WTC11 (cell line): ENCODE results near the gene ARG2.

ENCODE experiments used
- TF ChIP-seq, protein P1 (sequence below): fragments of 200-600 bp; IDR thresholded peaks from 2 replicates; pipeline ENCODE4 v1.8.0; 2022; ENCODE audit warnings: antibody characterized with exemption
- TF ChIP-seq, protein P2 (sequence below): sonication (generic); formaldehyde crosslinking; IDR thresholded peaks from 2 replicates; pipeline ENCODE4 v1.8.1; 2023; ENCODE audit warnings: mild to moderate bottlenecking, missing genetic modification reagents, borderline replicate concordance

DNA sequence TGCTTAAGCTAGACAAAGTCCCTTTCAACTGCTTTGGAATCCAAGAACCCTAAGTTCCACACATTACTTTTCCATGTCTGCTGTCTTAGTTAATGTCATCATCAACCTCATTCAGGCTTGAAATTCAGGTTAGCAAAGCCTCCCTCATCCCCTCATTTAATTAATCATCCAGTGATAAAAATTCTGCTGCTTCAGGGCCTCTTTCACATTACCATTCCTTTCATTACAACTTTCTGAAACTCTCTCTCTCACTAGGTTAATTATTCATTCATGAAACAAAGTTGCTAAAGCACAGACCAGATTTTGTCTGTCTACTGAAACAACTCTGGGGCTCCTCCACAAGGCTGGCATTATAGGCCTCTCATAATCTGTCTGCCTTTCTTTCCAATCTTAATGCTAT lies 64.1 kb downstream of the ARG2 start:
- TF ChIP-seq, protein P1, sequence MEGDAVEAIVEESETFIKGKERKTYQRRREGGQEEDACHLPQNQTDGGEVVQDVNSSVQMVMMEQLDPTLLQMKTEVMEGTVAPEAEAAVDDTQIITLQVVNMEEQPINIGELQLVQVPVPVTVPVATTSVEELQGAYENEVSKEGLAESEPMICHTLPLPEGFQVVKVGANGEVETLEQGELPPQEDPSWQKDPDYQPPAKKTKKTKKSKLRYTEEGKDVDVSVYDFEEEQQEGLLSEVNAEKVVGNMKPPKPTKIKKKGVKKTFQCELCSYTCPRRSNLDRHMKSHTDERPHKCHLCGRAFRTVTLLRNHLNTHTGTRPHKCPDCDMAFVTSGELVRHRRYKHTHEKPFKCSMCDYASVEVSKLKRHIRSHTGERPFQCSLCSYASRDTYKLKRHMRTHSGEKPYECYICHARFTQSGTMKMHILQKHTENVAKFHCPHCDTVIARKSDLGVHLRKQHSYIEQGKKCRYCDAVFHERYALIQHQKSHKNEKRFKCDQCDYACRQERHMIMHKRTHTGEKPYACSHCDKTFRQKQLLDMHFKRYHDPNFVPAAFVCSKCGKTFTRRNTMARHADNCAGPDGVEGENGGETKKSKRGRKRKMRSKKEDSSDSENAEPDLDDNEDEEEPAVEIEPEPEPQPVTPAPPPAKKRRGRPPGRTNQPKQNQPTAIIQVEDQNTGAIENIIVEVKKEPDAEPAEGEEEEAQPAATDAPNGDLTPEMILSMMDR: no peak
- TF ChIP-seq, protein P2, sequence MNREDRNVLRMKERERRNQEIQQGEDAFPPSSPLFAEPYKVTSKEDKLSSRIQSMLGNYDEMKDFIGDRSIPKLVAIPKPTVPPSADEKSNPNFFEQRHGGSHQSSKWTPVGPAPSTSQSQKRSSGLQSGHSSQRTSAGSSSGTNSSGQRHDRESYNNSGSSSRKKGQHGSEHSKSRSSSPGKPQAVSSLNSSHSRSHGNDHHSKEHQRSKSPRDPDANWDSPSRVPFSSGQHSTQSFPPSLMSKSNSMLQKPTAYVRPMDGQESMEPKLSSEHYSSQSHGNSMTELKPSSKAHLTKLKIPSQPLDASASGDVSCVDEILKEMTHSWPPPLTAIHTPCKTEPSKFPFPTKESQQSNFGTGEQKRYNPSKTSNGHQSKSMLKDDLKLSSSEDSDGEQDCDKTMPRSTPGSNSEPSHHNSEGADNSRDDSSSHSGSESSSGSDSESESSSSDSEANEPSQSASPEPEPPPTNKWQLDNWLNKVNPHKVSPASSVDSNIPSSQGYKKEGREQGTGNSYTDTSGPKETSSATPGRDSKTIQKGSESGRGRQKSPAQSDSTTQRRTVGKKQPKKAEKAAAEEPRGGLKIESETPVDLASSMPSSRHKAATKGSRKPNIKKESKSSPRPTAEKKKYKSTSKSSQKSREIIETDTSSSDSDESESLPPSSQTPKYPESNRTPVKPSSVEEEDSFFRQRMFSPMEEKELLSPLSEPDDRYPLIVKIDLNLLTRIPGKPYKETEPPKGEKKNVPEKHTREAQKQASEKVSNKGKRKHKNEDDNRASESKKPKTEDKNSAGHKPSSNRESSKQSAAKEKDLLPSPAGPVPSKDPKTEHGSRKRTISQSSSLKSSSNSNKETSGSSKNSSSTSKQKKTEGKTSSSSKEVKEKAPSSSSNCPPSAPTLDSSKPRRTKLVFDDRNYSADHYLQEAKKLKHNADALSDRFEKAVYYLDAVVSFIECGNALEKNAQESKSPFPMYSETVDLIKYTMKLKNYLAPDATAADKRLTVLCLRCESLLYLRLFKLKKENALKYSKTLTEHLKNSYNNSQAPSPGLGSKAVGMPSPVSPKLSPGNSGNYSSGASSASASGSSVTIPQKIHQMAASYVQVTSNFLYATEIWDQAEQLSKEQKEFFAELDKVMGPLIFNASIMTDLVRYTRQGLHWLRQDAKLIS: no peak
